GM04503 (cell line): ENCODE measurements around the gene ZIC4.

Experiments used
- DNase-seq: peaks from one replicate; pipeline ENCODE4 v3.0.0-alpha.2; 2012; ENCODE audit warnings: low read depth

ZIC4 gene

DNA sequence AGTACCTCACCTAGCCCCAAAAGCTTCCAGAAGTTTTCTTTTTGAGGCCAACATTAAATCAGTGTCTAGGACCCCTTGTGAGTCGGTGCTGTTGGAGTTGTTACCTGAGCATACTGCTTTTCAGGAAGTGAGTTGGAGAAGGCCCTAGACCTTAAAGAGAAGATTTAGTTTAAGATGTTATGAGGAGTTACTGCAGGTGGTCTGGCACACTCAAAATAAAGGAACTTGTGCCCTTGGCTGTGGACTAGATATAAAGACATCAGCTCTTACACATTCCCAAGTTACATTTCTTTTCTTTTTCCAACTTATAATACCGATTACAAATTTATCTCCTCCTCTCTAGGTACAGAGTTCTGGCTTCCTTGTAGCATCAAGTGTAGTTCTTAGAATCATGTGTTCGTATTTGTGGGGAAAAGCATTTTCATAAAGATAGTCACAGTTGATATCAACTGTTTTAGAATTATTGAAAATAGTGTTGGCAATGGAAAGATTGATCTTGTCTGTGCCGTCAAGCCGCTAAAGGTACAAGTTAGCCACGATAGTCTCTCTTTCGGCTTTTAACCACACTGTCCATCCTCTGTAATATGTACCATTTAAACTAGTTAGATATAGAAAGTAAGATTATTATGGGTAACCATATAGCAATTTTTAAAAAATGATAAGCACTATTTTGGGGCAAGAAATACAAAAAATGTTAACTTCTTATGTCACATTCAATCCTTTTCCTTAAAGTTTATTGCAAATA lies 11.4 kb upstream of the ZIC4 start:
- DNase-seq, result no peak

DNA sequence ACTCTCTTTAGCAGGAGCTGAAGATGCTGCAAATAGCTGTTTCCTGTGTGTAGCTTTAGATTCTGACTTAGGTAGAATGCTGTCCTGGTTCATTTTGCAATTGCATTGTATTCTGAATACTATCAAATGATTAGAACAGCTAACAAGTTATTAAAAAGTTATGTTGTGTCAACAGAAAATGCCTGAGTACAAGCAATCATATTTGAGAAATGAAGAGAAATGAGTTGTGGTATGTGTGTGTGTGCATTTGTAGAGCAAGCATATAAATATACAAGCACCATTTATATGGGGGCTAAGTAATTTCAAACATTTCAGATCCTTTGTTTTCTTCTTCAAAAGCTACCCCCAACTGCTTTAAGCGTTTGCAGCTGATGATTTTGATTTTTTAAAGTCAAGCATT lies 10.6 kb upstream of the ZIC4 start:
- DNase-seq, result no peak

DNA sequence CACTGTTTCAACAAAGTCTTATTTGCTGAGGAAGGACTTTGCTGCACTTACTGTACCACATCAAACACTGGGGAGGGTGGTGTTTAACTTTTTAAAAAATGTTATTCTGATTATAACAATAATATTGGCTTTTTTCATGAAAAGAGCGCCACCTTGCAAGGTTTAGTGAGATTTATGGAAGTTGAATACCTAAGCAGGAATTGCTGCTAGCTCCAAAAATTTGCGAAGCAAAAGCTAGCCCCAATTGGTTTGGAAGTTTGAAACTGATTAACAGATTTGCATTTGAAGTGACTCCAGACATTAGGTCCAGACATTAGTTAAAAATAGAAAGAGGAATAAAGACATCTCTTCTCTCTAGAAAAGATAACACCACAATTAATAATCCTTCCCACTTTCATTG lies 9.5 kb upstream of the ZIC4 start:
- no peak for DNase-seq

DNA sequence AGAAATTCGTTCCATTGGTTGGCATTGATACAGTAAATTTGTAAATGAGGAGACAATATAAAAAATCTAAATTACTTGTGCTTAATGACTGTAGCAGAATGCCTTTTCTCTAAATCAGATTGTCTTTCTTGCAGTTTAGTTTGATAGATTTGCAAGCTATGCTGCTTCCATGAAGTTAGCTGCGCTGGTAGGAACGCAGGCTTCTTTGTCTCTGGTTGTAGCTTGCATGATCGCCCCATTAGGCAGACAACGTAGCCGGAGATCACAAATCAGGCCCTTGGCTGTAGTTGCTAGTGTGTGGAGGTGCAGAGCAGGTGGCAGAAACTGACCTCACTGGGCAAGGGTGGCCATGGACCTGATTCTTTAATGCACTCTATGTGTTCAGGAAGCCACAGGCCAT lies 8.9 kb upstream of the ZIC4 start:
- no peak for DNase-seq

DNA sequence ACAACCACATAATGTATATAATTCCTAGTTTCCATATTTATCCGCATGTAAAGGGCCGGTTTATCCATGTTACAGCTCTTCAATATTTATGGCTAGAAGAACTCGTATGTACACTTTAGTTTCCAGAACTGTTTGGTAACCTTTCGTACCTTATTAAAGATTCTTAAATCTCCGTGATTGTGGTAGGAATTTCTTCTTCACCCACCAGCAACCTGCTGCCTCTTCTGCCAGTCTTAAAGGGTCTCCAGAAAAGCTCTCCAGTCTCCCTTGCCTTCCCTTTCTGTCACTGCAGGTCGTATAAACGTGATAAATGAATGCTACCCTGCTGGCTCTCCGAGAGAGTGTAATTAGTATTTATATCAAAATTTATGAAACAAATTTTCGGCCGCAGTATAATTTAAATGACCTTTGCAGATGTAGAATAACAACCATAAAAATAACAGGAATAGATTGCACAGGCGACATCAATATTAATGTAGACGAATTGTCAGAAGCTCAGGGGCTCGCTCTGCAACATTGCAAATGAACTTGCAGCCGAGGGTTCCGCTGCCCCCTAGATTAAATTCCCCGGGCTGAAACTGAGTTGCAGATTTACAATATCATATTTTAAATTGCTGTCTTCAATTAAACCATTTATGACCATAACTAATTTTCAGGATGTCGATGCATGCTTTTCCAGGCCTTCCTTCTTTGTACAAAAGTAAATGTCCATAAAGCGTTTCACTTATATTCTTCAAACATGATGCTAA lies 8.2 kb upstream of the ZIC4 start:
- no peak for DNase-seq

DNA sequence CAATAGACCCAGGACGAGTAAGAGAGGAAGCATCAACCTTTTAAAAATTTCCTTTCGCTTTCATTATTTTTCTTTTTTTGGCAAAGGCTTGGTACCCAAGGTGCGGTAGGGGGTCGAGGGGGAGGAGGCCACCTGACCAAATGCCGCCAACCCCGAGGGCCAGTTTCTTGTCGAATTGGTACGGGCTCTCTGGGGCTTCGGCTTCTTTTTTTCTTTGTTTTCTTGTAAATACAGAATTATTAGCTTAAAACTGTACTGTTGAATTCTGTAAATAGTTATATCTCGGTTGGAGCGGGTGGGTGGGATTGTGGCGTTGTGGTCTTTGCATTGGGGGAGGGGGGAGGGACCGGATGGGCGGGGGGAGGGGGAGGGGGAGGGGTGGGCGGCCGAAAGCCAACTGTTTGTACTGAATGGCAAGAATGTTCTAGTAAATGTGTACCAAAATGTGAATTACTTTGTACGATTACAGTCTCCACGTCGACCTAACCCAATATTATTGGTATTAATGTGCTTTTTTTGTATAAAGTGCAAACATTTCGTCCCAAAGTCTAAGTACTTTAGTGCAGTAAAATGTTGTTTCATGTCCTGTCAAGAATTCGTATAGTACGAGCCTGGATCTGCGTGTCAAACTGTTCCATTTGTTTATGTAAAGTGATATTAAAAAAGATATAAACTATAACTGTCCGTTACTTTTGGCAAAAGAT lies 7.5 kb upstream of the ZIC4 start:
- DNase-seq, result no peak

DNA sequence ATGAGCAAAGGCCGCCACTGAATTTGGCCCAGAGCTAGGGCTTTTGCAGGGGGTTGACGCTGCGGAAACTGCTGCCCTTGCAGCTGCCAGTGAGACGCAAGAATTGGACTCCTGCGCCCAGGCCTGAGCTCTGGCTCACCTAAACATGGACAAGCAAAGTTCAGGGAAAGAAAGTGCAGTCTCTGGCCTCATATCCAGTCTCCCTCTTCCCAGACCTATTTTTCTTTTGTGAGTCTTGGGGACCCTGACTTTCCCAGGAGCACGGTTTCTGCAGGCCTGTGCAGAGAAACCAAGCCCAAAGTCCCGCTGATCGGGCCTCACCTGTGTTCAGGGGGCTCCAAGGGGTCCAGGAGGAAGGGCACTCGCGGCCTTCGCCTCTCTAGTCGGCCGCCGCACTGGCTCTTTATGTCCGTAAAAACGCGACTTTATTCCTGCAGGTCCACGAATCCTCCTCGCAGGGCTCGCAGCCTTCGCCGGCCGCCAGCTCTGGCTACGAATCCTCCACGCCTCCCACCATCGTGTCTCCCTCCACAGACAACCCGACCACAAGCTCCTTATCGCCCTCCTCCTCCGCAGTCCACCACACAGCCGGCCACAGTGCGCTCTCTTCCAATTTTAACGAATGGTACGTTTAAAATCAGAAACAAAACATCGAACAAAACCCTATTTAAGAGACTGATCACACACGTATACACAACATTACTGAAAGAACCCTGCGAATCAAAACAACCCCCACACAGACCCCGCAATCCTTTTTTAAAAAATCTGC lies 6.8 kb upstream of the ZIC4 start:
- no peak for DNase-seq

DNA sequence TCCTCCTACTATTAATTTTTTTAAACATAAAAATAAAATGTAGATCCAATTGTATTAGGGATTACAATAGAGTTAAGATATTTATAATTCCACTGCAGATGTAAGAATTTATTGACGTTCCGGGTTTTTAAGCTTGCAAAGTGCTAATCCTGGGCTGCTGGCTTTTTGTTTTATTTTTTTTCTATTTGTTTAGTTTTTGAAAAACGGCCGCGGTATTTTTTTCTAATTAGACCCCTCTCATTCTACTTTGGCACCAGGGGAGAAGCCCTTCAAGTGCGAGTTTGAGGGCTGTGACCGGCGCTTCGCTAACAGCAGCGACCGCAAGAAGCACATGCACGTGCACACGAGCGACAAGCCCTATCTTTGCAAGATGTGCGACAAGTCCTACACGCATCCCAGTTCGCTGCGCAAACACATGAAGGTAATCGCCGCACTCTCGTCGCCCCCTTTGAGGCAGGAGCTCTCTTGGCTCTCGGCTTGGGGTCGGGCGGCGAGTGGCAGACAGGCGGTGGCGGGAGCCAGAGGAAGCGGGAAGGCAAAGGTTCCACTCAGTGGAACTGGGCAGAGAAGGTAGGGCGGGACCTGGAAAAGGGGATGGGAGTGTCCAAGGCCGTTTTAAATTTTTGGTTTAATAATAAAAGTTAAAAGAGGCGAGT lies 6.0 kb upstream of the ZIC4 start:
- no peak for DNase-seq

DNA sequence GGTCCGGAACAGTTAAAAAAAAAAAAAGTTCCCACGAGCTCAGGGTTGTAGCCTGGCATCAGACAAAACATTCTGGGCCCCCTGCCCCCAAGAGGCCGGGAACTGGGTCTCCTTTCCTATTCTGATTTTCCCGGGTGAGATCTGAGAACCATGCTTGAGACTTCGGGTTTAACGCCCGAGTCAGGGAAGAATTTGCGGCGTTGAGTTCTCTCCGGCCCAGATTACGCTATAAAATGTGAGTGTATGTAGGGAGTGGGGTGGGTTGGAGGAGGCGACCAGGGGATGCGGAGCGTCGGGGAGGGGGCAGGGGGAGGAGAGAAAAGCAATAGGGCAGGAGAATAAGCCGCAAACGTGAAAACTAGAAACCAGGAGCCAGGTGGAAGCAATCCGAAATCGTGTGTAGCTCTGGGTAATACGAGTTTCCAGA lies 5.5 kb upstream of the ZIC4 start:
- DNase-seq, result no peak

DNA sequence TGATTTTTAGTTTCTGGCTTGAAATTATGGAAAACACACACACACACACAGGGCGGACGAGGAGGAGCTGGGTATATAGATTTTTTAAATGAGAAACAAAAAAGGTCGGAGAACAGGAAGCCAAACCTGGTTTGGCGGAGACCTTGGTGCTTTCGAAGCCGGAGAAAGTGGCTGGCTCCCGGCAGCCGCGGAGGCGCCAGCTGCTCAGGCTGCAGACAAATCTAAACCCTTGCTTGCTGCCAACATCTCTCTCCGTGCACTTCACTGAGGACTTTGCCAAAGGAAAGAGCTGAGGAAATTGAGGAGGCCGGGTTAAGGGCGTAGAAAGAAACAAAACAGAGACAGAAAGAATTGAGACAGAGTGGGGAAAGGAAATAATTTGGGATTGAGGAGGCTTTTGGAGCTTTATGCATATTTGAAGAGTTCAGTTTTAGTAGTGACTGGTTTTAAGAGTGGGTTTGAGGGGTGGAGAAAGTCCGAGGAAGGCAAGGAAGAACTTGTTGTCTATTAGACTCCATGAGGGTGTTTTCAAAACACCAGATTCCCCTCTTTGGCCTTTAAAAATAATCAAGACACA lies 5.0 kb upstream of the ZIC4 start:
- no peak for DNase-seq

DNA sequence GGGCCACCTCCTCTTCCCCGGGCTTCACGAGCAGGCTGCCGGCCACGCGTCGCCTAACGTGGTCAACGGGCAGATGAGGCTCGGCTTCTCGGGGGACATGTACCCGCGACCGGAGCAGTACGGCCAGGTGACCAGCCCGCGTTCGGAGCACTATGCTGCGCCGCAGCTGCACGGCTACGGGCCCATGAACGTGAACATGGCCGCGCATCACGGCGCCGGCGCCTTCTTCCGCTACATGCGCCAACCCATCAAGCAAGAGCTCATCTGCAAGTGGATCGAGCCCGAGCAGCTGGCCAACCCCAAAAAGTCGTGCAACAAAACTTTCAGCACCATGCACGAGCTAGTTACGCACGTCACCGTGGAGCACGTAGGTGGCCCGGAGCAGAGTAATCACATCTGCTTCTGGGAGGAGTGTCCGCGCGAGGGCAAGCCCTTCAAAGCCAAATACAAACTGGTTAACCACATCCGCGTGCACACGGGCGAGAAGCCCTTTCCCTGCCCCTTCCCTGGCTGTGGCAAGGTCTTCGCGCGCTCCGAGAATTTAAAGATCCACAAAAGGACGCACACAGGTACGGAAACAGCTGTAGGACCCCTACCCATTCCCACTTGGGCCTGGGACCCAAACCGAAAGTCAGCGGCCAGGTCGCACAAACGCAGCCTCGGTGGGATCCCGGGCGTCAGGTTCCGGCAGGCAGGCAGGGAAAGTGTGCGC lies 4.3 kb upstream of the ZIC4 start:
- peak; percentile 64 for DNase-seq

DNA sequence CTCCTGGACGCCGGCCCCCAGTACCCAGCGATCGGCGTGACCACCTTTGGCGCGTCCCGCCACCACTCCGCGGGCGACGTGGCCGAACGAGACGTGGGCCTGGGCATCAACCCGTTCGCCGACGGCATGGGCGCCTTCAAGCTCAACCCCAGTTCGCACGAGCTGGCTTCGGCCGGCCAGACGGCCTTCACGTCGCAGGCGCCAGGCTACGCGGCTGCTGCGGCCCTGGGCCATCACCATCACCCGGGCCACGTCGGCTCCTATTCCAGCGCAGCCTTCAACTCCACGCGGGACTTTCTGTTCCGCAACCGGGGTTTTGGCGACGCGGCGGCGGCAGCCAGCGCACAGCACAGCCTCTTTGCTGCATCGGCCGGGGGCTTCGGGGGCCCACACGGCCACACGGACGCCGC lies 3.8 kb upstream of the ZIC4 start:
- no peak for DNase-seq

DNA sequence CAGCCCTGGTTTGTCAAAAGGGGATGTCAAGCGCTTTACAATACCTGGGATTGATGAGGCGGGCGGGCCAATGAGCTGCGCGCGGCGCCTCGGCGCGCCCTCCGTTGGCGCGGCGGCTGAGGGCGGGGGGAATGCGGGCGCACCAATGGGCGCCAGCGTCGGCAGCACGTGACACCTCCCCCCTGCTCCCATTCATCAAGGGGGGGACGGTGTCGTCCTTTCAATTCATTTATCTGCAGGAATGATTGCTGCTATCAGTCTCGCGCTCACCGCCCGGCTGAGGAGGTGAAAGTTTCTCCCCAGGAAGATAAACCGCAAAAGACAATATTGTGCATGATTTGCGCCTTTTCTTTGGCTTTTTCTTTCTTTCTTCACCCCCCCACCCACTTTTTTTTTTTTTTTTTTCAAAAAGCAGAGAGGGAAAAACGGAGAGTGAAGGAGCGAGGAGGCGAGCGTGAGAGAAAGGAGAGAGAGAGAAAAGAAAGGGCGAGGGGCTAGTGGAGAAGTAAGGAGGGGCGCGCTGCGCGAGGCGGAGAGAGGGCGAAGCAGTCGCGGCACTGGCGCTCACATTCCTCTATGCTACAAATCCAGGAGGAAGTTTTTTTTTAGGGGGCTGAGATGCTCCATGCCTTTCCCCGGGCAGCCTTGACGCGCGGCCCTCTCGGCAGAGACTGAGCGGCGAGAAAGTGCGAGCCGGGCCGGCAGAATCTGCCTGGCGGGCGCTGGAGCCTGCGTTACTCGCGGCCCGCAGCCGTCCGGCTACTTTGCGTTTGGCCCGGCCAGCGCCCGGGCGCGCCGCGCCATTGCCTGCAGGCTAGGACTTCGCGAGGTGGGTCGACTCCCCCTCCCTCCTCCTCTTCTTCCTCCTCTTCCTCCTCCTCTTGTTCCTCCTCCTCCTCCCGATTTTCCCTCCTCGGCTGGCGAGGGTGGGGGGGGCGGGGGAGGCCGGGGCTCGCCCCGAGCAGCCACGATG lies 3.1 kb upstream of the ZIC4 start, which contains the start of gene ZIC1:
Gene ZIC1, plus strand, starts transcription at position 223 of the 973 bp plus-strand sequence. Its CDS starts 748 bp downstream, at position 971.
- no peak for DNase-seq

DNA sequence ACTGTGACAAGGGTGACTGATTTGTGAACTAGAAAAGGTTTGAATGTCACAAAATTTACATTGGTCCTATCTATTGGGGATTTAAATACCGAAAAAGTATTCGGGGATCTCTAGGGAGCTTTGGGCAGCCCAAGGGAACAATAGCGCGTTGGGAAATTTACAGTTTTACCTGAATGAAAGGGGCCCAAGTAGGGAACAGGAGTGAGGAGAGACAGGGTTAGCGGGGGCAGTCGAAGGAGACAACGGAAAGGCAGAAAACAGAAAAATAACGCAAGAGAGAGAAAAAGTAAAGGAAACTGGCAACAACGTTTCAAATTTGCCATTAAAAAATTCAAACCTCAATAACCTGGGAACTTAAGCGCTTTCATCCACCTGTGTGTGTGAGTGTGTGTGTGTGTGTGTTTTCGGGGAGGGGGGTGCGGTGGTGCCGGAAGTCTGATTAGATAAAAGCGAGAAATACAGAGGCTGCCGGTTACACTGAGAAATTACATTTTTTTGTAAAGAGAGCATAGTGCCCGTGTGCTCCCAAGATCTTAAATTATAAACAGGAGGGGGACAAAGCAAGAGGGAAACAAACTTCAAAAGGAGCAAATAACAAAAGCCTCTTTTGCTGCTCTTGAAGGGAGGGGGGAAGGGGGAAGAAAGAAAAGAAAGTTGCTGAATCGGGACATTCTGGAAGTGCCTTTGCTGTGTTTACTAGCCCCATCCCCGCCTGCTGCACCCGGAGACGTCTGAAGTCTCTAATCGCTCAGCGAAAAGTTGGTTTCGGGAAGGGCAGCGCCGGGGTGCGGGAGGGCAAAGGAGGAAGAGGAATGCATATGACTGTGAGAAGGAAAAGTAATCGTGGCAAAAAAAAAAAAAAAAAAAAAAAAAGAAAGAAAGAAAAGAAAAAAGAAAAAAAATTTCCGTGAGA lies 2.1 kb upstream of the ZIC4 start:
- no peak for DNase-seq

DNA sequence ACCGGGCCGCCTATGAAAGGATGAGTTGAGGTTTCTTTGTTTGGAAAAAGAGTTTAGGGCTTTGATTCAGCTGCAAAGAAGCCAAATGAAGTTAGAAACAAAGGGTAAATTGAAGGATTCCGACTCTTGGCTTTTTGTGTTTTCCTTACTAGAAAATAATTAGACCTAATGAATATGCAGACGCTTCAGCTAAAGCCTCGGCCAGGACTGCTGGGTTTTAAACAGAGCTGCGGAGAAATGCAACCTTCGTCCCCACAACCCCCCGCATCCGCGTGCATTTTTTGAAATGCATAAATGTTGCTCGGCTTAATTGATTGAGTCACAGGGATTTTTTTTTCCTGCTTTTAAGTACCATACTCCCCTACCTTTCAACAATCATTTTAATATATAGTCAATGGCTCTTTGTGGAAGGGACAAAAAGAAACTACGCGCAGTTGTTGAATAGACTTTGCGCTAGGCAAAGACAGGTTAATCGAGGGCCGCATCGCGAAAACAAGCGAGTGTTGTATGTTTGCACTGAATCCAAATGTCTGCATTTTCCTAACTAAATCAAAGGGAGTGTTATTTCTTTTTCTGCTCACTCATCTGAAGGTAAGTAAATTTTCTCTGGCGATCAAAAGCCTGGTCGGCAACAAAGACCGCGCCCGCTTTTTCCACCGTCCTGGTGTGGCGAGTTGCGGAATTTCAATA lies 1.3 kb upstream of the ZIC4 start:
- DNase-seq, result no peak

DNA sequence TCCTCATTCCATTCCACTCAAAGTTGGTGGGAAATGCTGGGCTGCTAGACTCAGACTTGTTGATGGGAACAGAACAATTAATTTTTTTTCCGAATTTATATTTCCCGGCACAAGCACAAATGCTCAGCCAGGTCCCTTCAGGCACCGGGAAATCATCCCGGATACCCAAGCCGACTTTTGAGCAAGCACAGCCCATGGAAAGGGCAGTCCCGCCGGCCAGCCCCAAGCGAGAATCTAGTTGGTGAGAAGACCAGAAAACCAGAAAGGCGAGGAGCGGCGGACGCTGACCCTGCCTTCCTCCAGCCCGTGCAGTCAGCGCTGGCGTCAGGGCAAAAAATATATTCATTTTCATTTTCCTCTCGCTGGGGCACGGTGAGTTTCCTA lies 763 bp upstream of the ZIC4 start:
- no peak for DNase-seq

DNA sequence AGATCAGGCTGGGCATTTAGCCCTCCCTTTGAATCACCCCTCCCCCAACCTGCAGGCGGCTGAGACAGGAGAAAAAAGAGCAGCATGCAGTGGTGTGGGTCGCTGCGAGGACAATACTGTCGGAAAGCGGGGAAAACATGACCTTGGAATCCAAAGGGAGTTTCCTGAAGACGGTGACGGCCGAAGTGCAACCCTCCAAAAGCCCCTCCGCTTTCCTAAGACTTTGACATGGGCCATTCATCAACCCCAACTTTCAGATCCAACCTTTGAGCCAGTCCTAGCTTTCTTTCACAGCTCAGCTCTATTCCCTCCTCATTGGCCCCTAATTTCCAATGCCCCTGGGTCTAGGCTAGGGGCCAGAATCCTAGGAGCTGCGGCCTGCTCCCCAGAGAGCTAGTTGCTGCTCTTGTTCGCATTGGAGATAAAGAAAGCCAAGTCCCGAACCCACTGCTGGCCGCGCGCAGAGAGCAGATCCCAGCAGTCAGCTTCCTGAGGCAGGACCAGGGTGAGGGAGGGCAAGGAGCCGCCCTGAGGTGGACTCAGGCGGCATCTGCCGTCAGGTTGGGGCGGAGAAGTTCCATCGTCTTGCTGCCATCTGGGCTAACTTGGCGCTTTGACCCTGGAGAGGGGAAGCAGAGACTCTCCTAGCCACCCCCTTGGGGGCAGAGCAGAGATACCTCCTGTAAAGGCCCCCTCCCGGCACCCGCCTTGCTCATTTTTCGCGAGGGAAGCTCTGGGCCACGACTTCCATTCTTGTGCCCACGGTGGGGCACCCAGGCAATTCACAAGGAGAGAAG lies 914 bp downstream of the ZIC4 start:
- no peak for DNase-seq
